Measurements from ENCODE around the gene SH2D4B. TPM values are rescaled to one million over a fixed set of nuclear protein-coding genes. Genes with fewer than 3 reads are reported as not detected.

The SH2D4B gene
- total RNA-seq, 1 donor from 2014 or later, result not detected

GRCh38 chr10:80535671-80536360 lies 1.9 kb upstream of the SH2D4B start:
- no peaks in the 10 kb centered on the region for H3K36me3 ChIP-seq
- H3K4me1 ChIP-seq, result peaks cover 17% of the 10 kb centered on the region
- peak overlapping the region; percentile 36 to 44 for H3K4me3 ChIP-seq
- peak in 2 of 3 experiments; percentile 35 for TF ChIP-seq CTCF (IDR thresholded peaks at IDR 0.05)
- no peak for TF ChIP-seq POLR2A (IDR thresholded peaks at IDR 0.05)
- intact Hi-C loops (cut with DNase I), result no loop called here
- no peaks in the 10 kb centered on the region for H3K9me3 ChIP-seq
- peak overlapping the region; percentile 34 for H3K27ac ChIP-seq
- peak in 1 of 2 donors; percentile 79 for DNase-seq (ENCODE audit: extremely low spot score in 2 of 2)
- no peaks in the 10 kb centered on the region for H3K27me3 ChIP-seq

GRCh38 chr10:80536361-80536835 lies 1.3 kb upstream of the SH2D4B start:
- peak overlapping the region; percentile 34 for H3K27ac ChIP-seq
- H3K36me3 ChIP-seq, result no peaks in the 10 kb centered on the region
- peaks cover 21% of the 10 kb centered on the region for H3K4me1 ChIP-seq
- H3K9me3 ChIP-seq, result no peaks in the 10 kb centered on the region
- no peaks in the 10 kb centered on the region for H3K27me3 ChIP-seq
- intact Hi-C loops (cut with DNase I), result no loop called here
- H3K4me3 ChIP-seq, result peak overlapping the region; percentile 36 to 44
- TF ChIP-seq POLR2A (IDR thresholded peaks at IDR 0.05) (no peak), CTCF (IDR thresholded peaks at IDR 0.05) (no peak), POLR2AphosphoS5 (IDR thresholded peaks at IDR 0.05; ENCODE audit: insufficient read depth in 1 of 2, low read depth in 1 of 2) (no peak)
- peak in 1 of 2 donors; percentile 85 for DNase-seq (ENCODE audit: extremely low spot score in 2 of 2)

- H3K27ac ChIP-seq, result no peak overlapping the region
- no peaks in the 10 kb centered on the region for H3K9me3 ChIP-seq
- TF ChIP-seq CTCF (IDR thresholded peaks at IDR 0.05) (no peak), POLR2AphosphoS5 (IDR thresholded peaks at IDR 0.05; ENCODE audit: insufficient read depth in 1 of 2, low read depth in 1 of 2) (no peak), POLR2A (IDR thresholded peaks at IDR 0.05) (no peak)
- peak in 1 of 2 donors; percentile 52 for DNase-seq (ENCODE audit: extremely low spot score in 2 of 2)
- intact Hi-C loops (cut with DNase I), result no loop called here
- H3K36me3 ChIP-seq, result no peaks in the 10 kb centered on the region
- no peak overlapping the region for H3K4me3 ChIP-seq
- H3K4me1 ChIP-seq, result peaks cover 21% of the 10 kb centered on the region
- no peaks in the 10 kb centered on the region for H3K27me3 ChIP-seq
Measured at GRCh38 chr10:80537086-80537735, 491 bp upstream of the SH2D4B start.

GRCh38 chr10:80538481-80539185 lies 931 bp downstream of the SH2D4B start:
- intact Hi-C loops (cut with DNase I), result no loop called here
- Histone ChIP-seq H3K4me3 (no peak overlapping the region), H3K9me3 (no peaks in the 10 kb centered on the region), H3K27ac (no peak overlapping the region), H3K27me3 (no peaks in the 10 kb centered on the region), H3K4me1 (peaks cover 21% of the 10 kb centered on the region), H3K36me3 (no peaks in the 10 kb centered on the region)
- DNase-seq (ENCODE audit: extremely low spot score in 2 of 2), result peak in 1 of 2 donors; percentile 82
- TF ChIP-seq POLR2A (IDR thresholded peaks at IDR 0.05), result no peak
- no peak for TF ChIP-seq CTCF (IDR thresholded peaks at IDR 0.05)
- no peak for TF ChIP-seq POLR2AphosphoS5 (IDR thresholded peaks at IDR 0.05; ENCODE audit: insufficient read depth in 1 of 2, low read depth in 1 of 2)
